ENCODE measurements around the gene KRT33A.

KRT33A gene

DNA sequence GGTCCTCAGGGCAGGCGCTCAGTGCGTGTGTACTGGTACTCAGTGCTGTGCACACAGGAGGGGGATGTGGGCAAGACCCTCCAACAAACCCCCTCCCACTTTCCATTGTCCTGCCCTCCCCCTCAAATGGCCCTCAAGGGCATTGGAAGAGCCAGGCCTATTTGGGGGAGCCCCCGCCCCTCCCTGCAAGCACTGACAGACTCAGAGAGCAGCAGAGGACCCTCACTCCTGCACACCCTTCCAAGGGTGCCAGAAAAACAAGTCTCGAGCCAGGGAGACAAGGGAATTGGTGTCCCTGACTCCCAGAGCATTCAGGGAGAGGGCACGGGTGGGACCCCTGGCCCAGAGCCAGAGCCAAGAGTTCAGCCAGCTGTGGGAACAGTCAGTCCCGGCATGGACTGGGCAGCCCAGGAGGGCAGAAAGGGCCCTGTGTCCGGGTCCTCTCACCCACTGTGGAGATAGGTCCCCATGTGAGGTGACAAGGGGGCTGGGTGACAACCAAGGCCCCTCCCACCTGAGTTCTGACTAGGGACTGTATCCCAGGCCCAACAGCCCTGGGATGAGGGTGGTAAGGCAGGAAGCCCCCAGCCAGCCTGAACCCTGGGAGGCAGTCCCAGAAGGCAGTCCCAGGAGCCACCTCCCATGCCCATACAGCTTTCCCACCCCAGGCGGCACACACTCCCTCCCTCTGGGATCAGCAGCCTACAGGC, 23.1 kb downstream of the KRT33A start:
- no peak for DNase-seq

DNA sequence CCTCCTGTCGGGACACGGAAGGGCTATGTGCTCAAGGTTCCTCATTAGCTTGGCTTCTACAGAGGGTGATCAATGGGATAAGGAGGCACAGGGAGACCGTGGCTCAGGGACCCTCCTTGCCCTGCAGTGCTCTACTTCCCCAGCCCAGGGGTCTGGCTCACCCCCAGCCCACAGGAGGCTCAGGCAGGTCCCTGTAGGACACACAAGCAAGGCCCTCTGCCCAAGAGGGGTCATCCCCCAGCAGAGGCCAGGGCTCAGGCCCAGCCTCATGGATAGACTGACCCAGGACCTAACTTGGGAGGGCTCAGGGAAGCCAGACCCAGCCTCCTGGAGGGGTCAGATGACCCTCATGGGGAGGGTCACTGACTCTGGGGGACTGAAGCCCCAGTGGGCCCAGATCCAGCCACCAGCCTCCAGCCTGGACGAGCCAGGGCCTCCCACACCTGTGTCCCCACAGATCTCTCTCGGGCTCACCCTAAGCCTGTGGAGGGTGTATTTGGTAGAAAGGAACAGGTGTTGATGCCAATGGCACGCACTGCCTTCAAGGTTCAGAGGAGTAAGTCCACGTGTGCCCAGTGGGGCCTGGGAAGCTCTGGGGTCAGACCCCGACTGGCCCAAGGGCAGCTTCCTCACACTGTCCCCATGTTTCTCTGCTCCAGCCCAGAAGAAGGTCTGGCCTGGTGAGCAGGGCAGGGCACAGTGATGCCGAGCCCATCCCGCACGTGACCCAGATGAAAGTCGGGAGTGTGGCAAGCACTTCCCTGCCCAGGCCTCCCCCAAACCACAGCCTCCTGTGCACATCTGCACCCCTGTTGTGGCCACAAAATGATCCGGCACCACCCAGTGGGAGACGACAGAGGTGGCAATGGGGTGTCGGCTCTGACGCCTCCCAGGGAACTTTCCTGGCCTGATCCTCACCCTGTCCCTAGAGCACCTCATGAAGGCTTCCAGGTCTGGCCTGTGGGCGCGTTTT, 24.2 kb downstream of the KRT33A start:
- DNase-seq, result no peak

DNA sequence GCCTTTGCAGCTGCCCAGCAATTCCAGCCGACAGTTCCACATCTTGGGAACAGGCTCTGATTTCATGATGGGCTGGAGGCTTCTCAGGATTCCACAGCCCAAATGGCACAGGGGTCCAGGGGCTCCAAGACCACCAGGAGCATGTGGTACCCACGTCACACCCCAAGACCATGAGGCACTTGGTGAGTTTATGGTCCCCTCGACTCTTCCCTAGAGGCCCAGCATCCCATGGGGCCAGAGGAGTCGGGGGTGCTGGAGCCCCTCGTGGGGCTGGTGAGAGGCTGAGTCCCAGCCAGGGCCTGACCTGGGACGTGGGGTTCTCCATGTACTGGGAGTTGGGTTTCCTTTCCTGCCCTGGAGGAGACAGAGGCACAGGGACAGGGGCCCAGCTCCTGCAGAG, 25.0 kb downstream of the KRT33A start:
- no peak for DNase-seq

DNA sequence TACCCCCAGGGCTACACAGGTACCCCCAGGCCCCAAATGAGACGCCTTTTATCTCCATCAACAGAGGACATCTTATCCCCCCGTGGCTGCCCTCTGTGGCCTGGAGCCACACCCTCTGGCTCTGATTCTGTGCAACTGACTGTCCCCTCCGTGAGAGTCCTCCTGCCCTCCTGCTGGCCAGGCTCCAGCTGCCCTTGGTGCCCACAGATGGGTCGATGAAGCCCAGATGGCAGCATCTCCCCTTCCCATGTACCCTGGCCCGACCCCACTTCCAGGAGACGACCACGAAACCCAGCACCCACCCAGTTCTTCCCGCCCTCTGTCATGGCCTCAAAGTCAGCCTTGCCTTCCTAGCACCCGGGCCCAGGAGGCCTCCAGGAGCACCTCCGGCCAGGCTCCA, 25.5 kb downstream of the KRT33A start:
- no peak for DNase-seq

DNA sequence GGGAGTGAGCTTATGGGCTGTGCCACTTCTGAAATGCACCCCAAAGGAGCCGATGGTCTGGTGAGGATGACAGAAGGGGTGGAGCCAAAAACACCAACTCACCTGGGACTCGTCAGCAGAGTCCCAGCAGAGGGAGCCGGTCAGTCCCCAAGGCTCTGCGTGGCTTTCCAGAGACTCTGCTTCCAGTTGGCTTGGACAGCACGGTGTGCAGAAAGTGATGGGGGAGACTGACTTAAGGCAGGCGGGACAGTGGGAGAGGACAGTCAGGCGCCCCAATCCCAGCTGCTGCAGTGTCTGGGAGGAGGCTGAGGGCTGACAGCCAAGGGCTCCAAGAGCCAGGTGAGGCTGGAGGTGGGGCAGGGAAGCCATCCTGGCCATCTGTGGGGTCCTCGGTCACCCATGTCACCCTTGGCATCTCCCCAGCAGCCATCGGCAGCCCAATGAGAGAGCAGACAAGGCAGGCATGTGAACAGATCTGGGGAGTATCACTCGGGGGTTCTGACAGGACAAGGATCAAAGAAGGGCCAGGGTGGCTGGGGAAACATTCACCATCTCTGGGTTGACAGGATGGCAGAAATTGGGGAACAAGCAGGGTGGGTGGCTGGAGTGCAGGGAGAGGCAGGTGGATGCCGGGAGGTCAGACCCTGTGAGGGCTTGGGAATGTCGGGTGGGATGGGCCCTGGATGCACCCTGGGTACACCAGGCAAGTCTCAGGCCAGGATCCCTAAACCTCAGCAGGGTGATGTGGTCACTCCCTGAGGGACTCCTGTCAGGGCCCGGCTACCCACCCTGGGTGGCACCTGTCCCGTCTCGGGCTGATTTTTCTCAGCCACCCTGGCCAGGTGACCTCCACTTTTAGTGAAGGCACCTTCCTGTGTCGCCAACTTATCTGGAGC, 26.2 kb downstream of the KRT33A start:
- no peak for DNase-seq

DNA sequence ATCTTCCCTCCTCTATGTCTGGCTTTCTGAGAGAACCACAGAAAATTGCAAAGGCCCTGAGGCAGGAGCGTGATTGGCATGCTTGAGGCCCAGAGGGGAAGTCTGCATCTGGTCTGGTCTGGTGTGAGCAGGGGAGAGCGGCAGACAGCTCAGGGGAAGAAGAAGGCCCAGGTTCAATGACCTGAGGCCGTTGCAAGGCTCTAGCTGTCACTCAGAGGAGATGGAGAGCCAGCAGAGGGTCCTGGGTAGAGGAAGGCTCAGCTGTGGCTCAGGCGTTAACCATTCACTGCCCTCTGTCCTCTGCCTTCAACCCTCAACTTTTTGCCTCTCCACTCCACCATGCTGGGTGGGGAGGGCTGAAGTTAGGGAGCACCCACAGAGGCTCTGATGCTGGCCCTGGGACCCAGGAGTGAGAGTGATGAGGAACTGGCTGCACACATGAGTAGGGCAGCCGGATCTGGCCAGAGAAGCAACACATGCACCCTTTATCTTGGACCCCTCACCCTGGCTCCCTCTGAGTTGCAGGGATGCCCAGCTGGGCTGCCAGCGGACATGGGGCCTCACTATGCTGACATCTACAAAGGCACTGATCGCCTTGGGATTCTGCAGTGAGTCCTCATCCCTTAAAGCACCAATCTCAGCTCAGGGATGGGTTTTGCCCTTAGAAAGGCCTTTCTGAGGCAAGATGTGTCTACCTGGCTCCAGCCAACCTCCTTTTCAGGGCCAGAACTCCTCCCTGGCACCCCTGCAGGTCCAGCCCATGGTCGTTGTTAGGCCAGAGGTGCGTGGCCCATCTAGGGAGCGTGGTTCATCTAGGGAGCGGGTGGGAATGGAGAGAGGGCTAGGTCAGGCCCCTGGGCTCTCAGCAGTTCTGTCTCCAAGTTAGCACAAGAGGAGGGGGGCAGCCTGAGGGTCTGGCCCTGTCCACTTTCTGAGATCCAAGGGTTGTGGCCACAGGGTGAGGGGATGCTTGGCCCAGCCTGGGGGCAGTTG, 27.4 kb downstream of the KRT33A start:
- DNase-seq, result no peak

DNA sequence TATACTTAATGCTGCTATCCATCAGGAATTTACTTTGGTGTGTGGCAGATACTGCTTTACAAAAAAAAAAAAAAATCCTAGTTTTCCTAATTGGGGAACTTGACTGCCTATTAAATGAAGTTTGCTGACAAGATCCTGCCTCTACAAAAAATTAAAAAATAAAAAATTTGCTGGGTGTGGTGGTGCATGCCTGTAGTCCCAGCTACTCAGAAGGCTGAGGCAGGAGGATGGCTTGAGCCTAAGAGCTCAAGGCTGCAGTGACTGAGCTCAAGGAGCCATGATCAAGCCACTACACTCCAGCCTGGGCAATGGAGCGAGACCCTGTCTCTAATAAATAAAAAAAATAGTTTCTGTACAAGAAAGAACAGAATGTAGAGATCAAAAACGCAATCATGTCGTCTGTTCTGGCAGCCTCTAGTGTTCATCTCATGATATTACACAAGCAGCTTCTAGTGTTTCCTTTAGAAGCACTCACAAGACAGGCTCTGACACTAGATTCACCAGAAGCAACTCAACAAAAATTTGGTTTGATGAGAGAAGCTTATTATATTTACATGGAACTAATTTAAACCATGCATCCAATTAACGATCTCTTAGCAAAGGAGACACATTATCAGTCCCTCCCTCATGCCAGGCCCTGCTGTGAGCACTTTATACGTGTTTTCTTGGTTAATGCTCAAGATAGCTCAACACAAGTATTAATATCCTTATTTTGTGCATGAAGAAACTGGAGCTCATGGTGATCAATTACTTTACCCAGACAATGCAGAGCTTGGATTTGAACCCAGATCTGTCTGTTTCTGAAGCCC, 28.3 kb downstream of the KRT33A start:
- DNase-seq, result peak; percentile 41 to 59 (median 55)

DNA sequence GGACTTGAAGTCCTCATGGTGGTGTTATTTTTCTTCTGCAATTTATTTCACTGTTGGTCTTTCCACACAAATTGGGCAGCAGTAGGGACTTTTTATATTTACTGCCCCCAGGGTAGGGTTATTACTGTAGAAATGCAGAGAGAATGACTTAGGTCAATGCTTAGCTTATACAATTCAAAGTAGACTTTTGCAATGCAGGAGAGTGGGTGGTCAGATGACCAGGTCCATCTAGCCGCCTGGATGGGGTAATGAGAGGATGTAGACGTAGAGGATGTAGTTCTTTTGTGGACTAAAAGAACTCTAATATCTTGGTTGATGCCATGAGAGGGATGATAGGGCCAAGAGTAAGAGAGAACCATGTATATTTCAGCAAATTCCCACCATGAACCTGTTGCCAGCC, 32.4 kb downstream of the KRT33A start:
- no peak for DNase-seq

DNA sequence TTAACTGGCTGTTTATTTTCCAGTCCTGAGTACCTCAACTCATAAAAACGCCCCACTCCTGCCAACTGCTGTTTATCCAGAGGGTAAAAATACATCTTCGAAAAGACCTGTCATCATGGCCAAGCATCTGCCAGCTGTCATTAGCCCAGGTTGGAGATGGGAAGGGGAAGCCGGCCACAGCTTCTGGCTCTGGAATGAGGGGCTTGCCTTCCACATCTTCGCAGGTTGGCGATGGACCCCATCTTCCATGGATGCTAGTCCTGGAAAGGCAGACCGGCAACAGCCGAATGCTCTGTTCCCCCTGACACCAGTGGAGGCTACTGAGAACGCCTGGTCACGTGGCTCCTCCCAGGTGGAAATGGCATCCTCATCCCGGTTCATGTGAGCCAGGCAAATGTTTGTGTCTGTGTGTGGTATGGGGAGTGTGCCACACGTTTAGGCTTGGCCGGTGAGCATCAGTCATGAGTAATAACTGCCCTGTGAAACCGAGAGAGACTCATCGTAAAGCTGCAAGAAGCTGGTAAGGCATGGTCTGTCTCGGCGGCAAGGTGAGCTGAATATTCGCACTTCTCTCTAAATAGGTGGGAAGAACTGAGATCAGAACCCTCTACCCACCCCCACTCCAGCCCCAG, 34.7 kb downstream of the KRT33A start:
- no peak for DNase-seq

DNA sequence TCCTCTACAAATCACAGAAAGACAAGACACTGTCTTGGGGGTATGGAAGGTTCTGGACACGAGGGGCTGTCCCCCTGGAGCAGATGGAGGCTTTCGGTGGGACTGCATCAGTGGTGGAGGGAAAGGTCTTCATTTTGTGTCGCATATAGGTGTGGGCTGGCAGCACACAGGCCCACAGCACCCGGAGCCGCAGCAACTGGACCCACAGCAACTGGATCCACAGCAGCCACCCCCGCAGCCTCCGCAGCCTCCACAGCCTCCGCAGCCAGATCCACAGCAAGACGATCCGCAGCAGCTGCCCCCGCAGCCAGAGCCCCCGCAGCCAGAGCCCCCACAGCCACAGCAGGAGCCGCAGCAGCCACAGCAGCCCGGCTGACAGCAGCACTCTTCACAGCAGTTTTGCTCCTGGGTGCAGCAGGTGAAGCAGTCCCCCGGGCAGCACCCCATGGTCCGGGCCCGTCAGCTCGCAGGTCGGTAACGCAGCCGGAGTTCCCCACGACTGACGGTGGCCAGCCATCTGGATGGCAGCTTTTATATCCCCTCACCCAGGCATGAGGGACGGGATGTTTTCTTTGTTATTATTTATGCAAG, 35.3 kb downstream of the KRT33A start, which contains the start of gene KRTAP17-1:
Gene KRTAP17-1 (minus strand): TSS at position 507 of the 591 bp plus-strand sequence. CDS start 60 bp downstream, at position 447.
- DNase-seq, result no peak

DNA sequence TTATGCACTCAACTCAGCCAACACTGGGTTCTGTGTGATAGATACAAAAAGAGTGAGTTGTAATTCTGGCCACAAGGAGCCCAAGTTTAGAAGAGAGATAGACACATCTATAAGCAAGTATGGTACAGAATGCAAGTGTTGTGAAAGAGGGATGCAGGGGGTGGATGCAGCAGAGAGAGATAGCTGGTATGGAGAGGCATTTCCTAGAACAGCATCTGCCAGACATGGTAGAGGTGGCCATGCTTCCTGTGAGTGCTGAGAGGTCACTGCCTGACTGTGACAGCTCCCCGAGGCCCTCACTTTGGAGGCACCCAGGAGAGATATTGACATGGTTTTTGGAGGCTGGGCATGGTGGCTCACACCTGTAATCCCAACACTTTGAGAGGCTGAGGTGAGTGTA, 39.5 kb downstream of the KRT33A start:
- DNase-seq, result no peak

DNA sequence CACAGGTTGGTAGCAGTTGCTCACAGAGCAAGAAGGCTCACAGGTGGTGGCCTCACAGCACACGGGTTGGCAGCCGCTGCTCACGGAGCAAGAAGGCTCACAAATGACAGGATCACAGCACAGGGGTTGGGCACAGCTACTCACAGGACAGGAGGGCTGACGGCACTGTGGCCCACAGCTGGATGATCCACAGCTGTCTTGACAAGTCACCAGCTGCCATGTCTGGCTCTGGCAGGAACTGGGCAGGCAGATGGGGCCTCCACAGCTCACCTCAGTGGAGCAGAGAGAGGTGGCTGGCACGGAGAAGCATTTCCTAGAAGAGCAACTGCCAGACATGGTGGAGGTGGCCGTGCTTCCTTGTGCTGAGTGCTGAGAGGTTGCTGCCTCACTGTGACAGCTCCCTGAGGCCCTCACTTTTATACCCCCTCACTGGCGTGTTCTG, 41.7 kb downstream of the KRT33A start, which contains the start of gene KRTAP16-1:
Gene KRTAP16-1 (minus strand): TSS at position 392 of the 442 bp plus-strand sequence. CDS start 56 bp downstream, at position 336.
- no peak for DNase-seq

DNA sequence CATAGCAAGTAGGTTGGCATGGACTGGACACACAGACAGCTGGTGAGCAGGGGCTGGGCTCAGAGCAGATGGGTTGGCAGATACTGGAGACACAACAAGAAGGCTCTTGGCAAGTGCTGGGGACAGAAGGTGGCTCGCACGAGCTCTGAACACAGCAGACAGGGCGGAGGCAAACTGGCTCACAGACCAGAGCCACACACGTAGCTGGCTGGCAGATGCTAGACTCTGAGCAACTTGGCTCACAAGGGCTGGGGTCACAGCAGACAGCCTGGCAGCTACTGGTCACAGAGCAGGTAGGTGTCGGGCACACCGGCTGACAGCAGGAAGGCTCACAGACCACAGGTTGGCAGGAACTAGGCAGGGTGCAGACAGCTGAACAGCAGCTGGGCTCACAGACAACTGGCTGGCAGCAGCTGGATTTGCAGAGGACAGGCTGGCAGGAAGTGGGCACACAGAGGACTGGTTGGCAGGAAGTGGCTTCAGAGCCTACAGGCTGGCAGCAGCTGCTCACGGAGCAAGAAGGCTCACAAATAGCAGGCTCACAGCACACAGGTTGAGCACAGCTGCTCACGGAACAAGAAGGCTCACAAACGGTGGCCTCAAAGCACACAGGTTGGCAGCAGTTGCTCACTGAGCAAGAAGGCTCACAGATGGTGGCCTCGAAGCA, 42.2 kb downstream of the KRT33A start:
- DNase-seq, result no peak

DNA sequence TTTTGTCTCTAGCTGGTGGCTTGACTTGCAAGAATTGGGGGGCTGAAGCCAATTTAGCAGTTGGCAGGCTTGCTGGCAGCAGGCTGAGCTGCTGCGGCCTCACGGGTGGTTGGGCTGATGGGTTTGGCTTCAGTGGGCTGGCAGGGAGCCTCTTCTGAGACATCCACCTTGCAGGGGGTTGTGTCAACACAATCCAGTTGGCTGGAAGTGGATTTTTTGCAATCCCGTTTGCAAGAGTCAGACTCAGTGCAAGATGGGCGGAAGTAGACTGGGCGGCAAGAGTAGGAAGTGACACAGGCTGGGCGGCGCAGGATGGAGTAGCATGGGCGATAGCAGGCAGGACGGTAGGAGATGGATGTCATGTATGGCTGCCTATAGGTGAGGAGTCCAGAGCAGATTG, 43.0 kb downstream of the KRT33A start:
- peak in 2 of 3 donors; percentile 34 to 43 for DNase-seq

DNA sequence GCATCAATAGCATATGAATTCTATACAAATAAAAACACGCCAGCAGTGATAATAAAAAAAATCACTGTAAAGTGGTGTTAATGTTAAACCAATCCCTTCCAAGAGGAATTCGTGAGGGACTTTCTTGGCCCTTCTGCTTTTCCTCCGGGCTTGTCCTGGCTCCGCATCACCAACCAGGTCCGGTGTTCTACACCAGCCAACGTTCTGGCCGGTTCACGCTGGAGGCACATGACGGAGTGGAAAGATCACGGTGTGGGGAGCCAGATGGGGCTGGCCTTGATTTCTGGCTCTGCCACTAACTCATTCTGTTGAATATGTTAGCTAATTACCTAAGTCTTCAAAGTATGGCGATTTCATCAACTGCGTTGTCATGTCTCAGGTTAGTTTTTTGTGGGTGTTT, 46.5 kb downstream of the KRT33A start:
- DNase-seq, result no peak

DNA sequence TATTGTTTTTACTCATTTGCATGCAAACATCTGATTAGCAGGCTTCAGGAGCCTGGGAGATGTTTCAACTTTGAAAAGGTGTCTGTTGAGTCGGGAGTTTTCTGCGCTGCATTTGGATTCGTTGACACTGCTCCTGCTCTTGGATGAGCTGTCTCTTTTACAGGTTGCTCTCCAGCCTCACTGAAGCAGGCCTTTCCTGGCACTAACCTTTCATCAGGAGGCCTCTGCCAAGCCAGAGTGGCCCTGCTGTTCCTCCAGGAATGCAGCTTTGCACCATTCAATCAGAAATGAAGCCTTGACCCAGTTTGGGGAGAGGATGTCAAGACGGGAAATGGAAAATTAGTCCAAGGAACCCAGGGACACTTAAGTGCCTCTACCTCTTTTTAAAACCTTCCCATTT, 47.6 kb downstream of the KRT33A start:
- DNase-seq, result no peak

DNA sequence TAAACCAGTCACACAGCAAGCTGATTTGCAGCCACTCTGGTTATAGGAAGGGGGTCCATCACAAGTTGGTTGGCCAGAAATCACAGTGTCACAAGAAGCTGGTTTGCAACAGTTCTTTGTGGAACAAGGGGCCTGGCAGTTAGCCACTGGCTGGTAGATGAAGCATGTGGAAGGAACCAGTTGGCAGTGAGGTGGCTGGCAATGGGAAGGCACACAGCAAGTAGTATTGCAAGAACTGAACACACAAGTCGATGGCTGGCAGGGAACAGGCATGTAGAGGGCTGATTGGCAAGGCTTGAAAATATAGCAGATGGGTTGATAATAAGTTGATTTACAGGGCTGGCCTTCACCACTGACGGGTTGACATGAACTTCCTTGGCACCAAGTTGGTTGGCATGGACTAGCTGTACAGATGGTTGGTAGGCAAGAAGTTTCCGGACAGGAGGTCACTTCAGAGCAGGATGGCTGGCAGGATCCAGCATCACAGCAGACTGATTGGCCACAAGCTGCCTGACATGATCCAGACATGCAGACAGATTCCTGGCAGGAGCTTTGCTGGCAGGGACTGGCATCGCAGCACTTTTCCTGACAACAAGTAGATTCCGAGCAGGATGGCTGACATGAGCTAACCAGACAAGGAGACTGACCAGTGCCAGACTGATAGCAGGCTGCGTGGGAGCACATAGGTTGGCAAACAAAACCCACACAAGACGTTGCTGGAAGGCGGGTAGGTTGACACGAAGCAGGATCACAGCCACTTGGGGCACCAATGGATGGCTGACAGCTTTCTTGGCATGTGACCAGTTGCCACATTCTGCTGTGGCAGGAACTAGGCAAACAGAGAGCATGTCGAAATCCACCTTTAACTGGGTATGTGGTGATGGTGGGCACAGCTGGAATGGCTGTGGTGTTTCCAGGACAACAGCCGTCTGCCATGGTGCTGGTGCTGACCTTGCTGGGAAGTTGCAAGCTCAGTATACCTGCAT, 48.4 kb downstream of the KRT33A start, which contains the start of gene KRTAP29-1:
Gene KRTAP29-1 (minus strand): TSS at position 936 of the 986 bp plus-strand sequence. CDS start 0 bp downstream, at position 936.
- DNase-seq, result no peak
